ENCODE data around the gene RALA. TPM values are rescaled to one million over a fixed set of nuclear protein-coding genes. Genes with fewer than 3 reads are reported as not detected.

The RALA gene
- total RNA-seq, 1 experiment from 2014 or later: 36.8 TPM

DNA sequence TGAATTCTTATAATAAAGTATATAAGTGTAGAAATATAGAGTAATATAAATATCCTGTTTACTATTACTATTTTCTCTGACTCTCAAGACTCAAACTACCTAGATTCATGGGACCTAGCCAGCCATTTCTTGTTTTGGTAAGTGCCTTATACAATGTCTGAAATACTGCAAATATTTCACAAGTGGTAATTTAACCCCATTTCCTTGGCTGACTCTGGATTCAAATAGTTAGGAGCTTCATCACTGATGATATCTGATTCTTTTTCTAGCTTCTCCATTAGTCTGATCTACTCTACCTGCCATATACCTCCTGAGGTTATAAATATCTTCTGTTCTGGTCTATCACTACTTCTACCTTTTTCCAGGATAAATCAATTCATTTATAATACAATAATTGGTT is 6.4 kb upstream of the RALA start:
- H4K20me1 ChIP-seq (ENCODE audit: insufficient read depth): no peaks in the 10 kb centered on the region
- no peaks in the 10 kb centered on the region; the same call in 1 of the 2 replicates for H3K9me3 ChIP-seq (ENCODE audit: insufficient read depth, low read depth)
- H3K4me2 ChIP-seq: no peak overlapping the region
- H3F3A ChIP-seq (ENCODE audit: insufficient read depth, low read depth): no peaks in the 10 kb centered on the region
- CTCF ChIA-PET: no interaction called here
- no TSS peak for BruUV-seq (replicated peaks)
- H3K4me1 ChIP-seq (replicated peaks; ENCODE audit: insufficient read depth): peaks cover 5% of the 10 kb centered on the region
- no peak overlapping the region for H3K4me3 ChIP-seq
- TF ChIP-seq CTCF (conservative IDR thresholded peaks at IDR 0.05) (no peak), EZH2 (IDR thresholded peaks at IDR 0.05; ENCODE audit: low read depth) (no peak)
- POLR2A ChIA-PET (ENCODE audit: unreplicated experiment): interaction anchor here (0.5 to 0.7 kb wide), 2 partner anchors 8 to 12 kb away, joined by 3 to 7 read pairs; no protein-coding TSS in a partner anchor
- H3K27ac ChIP-seq: no peak overlapping the region
- H3K79me2 ChIP-seq (ENCODE audit: low read depth): peaks cover 4% of the 10 kb centered on the region
- no peak overlapping the region for H2AFZ ChIP-seq
- peak in 1 of 2 experiments; percentile 53 for DNase-seq
- intact Hi-C loops (cut with micrococcal nuclease; ENCODE audit: unreplicated experiment): no loop called here
- H3K36me3 ChIP-seq (ENCODE audit: low read depth): no peaks in the 10 kb centered on the region
- peaks cover 5% of the 10 kb centered on the region; the same call in 1 of the 2 replicates for H3K9me2 ChIP-seq (ENCODE audit: insufficient read depth)
- H3K27me3 ChIP-seq (ENCODE audit: insufficient read depth, low read depth): no peaks in the 10 kb centered on the region

- Histone ChIP-seq H3K9me3 (ENCODE audit: insufficient read depth, low read depth) (no peaks in the 10 kb centered on the region; the same call in 1 of the 2 replicates), H3K9me2 (ENCODE audit: insufficient read depth) (peaks cover 5% of the 10 kb centered on the region; the same call in 1 of the 2 replicates), H3K27me3 (ENCODE audit: insufficient read depth, low read depth) (no peaks in the 10 kb centered on the region), H3K79me2 (ENCODE audit: low read depth) (peaks cover 16% of the 10 kb centered on the region), H3K27ac (no peak overlapping the region), H3K4me1 (replicated peaks; ENCODE audit: insufficient read depth) (peaks cover 11% of the 10 kb centered on the region), H3K36me3 (ENCODE audit: low read depth) (no peaks in the 10 kb centered on the region), H4K20me1 (ENCODE audit: insufficient read depth) (no peaks in the 10 kb centered on the region), H3K4me3 (no peak overlapping the region), H2AFZ (no peak overlapping the region), H3K4me2 (no peak overlapping the region), H3F3A (ENCODE audit: insufficient read depth, low read depth) (no peaks in the 10 kb centered on the region)
- intact Hi-C loops (cut with micrococcal nuclease; ENCODE audit: unreplicated experiment): no loop called here
- TF ChIP-seq EZH2 (IDR thresholded peaks at IDR 0.05; ENCODE audit: low read depth) (no peak), CTCF (conservative IDR thresholded peaks at IDR 0.05) (no peak)
- BruUV-seq (replicated peaks): no TSS peak
- POLR2A ChIA-PET (ENCODE audit: unreplicated experiment): no interaction called here
- CTCF ChIA-PET: no interaction called here
- no peak for DNase-seq
Observed at GRCh38 chr7:39618868-39619267, 4.5 kb upstream of the RALA start.

- ChIA-PET POLR2A (ENCODE audit: unreplicated experiment) (no interaction called here), CTCF (no interaction called here)
- no peaks in the 10 kb centered on the region for H3K36me3 ChIP-seq (ENCODE audit: low read depth)
- no peaks in the 10 kb centered on the region; the same call in 1 of the 2 replicates for H3K9me3 ChIP-seq (ENCODE audit: insufficient read depth, low read depth)
- H3K4me2 ChIP-seq: no peak overlapping the region
- no peak overlapping the region for H2AFZ ChIP-seq
- no peaks in the 10 kb centered on the region for H3K27me3 ChIP-seq (ENCODE audit: insufficient read depth, low read depth)
- peaks cover 22% of the 10 kb centered on the region for H3K4me1 ChIP-seq (replicated peaks; ENCODE audit: insufficient read depth)
- no peak for DNase-seq
- H4K20me1 ChIP-seq (ENCODE audit: insufficient read depth): peaks cover 14% of the 10 kb centered on the region
- intact Hi-C loops (cut with micrococcal nuclease; ENCODE audit: unreplicated experiment): no loop called here
- H3K27ac ChIP-seq: no peak overlapping the region
- H3F3A ChIP-seq (ENCODE audit: insufficient read depth, low read depth): peaks cover 12% of the 10 kb centered on the region; the same call in 1 of the 2 replicates
- peaks cover 32% of the 10 kb centered on the region for H3K79me2 ChIP-seq (ENCODE audit: low read depth)
- no peak overlapping the region for H3K4me3 ChIP-seq
- H3K9me2 ChIP-seq (ENCODE audit: insufficient read depth): peaks cover 5% of the 10 kb centered on the region; the same call in 1 of the 2 replicates
- no TSS peak for BruUV-seq (replicated peaks)
- TF ChIP-seq EZH2 (IDR thresholded peaks at IDR 0.05; ENCODE audit: low read depth) (no peak), CTCF (conservative IDR thresholded peaks at IDR 0.05) (no peak)
Observed at GRCh38 chr7:39620486-39620885, 2.9 kb upstream of the RALA start.
